Urinary bladder (tissue), 4 donors: Measurements from ENCODE around the gene AGPAT3. TPM values are rescaled to one million over a fixed set of nuclear protein-coding genes. Genes with fewer than 3 reads are reported as not detected.

Experiments
- DNase-seq: peaks from one replicate; pipeline ENCODE4 v3.0.0-alpha.2; 2015; ENCODE audit errors: extremely low spot score
- H3K27ac ChIP-seq: one replicate; pipeline ENCODE4 v1.5.1; 2013; ENCODE audit warnings: low read depth, mild to moderate bottlenecking, moderate library complexity
- H3K36me3 ChIP-seq: one replicate; pipeline ENCODE4 v1.6.1; 2013; ENCODE audit warnings: mild to moderate bottlenecking, moderate library complexity; ENCODE audit not compliant: insufficient read depth
- H3K4me1 ChIP-seq: one replicate; pipeline ENCODE4 v1.6.1; 2013; ENCODE audit warnings: mild to moderate bottlenecking, moderate library complexity; ENCODE audit not compliant: insufficient read depth
- H3K4me3 ChIP-seq: one replicate; pipeline ENCODE4 v1.5.1; 2013; ENCODE audit warnings: low read depth, low read length
- WGBS: extraction: QIAGEN DNeasy Blood & Tissue Kit; methylation state at CpG from one replicate; pipeline ENCODE4 v1.1.7; 2013; 5-methylcytosine and 5-hydroxymethylcytosine counted together
- polyA plus RNA-seq: library from polyadenylated mRNA; stranded (reverse); fragments of 200-250 nt; gene quantifications from one replicate; pipeline ENCODE4 v1.2.3, GENCODE V29; 2013
- total RNA-seq: library from RNA; depleted of rRNA; stranded (reverse); fragments of >200 nt; gene quantifications from one replicate; pipeline ENCODE4 v1.2.3, GENCODE V29; 2014
- donor health status: healthy with polysubstance abuse.
- donor health status: healthy.

Gene AGPAT3
- total and polyA plus RNA-seq, 2 donors = 19.5 to 25.1 TPM

DNA sequence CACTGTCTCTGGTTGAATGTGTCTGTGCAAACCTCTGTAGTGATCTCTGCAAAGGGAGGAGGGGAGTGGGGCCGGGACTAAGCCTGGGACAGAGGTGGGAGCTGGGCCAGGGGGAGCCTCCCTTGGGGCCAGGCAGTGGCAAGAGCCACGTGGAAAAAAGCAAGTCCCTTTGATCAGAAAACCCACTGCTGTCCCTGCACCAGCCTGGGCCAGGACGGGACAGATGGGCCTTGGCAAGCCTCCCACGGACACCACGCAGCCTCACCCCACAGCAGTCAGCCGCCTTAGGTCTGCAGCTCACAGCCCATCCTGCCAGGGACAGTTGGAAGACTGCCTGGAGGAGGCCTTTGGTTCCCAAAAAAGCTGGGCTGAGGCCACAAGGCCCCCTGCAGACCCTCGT is 135.3 kb downstream of the AGPAT3 start:
- no peaks in the 10 kb centered on the region for H3K36me3 ChIP-seq
- 23% methylated on average over 7 of the region's 7 CpGs for whole genome bisulfite sequencing
- DNase-seq = no peak
- no peaks in the 10 kb centered on the region for H3K4me1 ChIP-seq
- no peak overlapping the region for H3K4me3 ChIP-seq
- H3K27ac ChIP-seq = no peak overlapping the region

DNA sequence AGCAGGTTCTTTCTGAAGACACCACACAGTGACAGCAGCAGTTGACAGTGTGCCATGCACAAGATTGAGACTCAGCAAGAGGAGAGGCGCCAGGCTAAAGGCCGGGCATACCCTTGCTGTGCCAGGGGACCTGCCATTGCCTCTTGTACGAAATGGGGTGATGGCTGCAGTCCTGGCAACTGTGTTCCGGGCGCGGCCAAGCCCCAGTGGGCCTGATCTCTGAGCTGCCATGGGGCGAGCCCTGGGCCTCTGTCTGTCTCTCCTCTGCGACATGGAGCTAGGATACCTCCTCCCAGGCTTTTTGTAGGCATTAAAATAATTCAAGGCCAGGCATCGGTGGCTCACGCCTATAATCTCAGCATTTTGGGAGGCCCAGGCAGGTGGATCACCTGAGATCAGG is 137.5 kb downstream of the AGPAT3 start:
- no peak overlapping the region for H3K27ac ChIP-seq
- H3K4me1 ChIP-seq = no peaks in the 10 kb centered on the region
- no peak for DNase-seq
- H3K36me3 ChIP-seq = no peaks in the 10 kb centered on the region
- no peak overlapping the region for H3K4me3 ChIP-seq
- WGBS = 92% methylated on average over 10 of the region's 10 CpGs

DNA sequence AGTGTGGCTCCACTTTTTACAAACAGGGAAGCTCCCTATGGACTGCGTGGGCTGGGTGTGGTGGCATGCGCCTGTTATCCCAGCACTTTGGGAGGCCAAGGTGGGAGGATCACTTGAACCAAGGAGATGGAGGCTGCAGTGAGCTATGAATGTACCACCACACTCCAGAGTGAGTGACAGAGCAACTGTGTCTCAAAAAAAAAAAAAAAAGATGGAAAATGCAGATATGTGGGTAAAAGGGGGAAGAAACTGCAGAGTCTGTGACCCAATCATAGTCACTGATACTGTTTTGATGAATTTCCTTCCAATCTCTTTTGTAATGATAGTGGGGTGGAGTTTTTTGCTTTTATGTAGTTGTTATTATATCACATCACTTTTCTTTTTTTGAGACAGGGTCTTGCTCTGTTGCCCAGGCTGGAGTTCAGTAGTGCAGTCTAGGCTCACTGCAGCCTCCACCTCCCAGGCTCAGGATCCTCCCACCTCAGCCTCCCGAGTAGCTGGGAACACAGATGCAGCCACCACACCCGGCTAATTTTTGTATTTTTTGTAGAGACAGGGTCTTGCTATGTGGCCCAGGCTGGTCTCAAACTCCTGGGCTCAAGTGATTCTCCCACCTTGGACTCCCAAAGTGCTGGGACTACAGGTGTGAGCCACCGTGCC is 138.4 kb downstream of the AGPAT3 start:
- WGBS = 80% methylated on average over 5 of the region's 5 CpGs
- no peak for DNase-seq
- Histone ChIP-seq H3K27ac (no peak overlapping the region), H3K4me3 (no peak overlapping the region), H3K36me3 (no peaks in the 10 kb centered on the region), H3K4me1 (no peaks in the 10 kb centered on the region)

DNA sequence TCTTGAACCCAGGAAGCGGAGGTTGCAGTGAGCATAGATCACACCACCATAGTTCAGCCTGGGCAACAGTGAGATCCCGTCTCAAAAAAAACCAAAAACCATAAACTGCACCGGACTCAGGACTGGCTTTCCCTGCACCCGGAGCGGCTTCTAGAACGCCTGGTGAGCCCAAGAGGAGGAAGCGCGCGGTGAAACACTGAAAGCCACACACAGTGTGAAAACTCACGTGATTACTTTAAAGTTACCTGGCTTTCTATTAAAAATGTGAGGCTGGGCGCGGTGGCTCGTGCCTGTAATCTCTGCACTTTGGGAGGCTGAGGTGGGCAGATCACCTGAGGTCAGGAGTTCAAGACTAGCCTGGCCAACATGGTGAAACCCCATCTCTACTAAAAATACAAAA is 140.0 kb downstream of the AGPAT3 start:
- H3K27ac ChIP-seq = no peak overlapping the region
- H3K36me3 ChIP-seq = no peaks in the 10 kb centered on the region
- DNase-seq = no peak
- H3K4me1 ChIP-seq = no peaks in the 10 kb centered on the region
- H3K4me3 ChIP-seq = no peak overlapping the region
- 92% methylated on average over 13 of the region's 13 CpGs for WGBS

DNA sequence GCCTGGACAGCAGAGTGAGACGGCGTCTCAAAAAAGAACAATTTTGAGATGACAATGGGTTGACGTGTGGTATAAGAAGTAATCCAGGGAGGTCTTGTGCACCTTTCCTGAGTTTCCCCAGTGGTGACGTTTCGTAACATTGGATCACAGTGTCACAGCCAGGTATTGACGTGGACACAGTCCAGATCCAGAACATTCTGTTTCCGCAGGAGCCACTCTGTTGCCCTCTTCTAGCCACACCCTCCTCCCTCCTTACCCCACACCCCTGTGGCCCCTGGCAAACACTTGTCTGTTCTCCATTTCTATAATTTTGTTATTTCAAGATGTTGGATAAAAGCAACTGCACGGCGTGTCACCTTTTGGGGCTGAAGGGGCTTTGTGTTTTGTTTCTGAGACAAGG is 140.6 kb downstream of the AGPAT3 start:
- no peak overlapping the region for H3K4me3 ChIP-seq
- DNase-seq = no peak
- WGBS = 89% methylated on average over 9 of the region's 9 CpGs
- H3K36me3 ChIP-seq = no peaks in the 10 kb centered on the region
- H3K4me1 ChIP-seq = no peaks in the 10 kb centered on the region
- no peak overlapping the region for H3K27ac ChIP-seq

DNA sequence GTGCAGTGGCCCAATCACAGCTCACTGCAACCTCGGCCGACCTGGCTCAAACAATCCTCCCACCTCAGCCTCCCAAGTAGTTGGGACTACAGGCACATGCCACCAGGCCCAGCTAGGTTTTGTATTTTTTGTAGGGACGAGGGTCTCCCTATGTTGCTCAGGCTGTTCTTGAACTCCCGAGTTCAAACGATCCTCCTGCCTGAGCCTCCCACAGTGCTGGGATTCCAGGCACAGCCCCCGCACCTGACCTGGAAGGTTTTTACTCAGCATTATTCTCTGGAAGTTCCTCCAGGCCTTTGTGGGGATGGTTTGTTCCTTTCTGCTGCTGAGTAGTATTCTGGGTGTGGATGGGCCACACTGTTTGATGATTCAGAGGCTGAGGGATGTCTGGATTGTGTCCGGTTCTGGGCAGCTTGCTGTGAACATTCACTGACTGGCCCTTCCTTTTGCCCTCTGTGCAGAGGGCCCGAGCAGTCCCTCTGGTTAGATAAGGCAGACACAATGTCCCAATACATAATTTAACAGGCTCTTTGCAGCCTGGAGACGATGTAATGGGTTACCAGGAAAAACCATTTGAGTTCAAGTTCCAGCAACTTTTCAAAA is 141.1 kb downstream of the AGPAT3 start:
- no peak for DNase-seq
- H3K4me1 ChIP-seq = no peaks in the 10 kb centered on the region
- whole genome bisulfite sequencing = 64% methylated on average over 9 of the region's 9 CpGs
- H3K27ac ChIP-seq = no peak overlapping the region
- H3K36me3 ChIP-seq = no peaks in the 10 kb centered on the region
- no peak overlapping the region for H3K4me3 ChIP-seq

DNA sequence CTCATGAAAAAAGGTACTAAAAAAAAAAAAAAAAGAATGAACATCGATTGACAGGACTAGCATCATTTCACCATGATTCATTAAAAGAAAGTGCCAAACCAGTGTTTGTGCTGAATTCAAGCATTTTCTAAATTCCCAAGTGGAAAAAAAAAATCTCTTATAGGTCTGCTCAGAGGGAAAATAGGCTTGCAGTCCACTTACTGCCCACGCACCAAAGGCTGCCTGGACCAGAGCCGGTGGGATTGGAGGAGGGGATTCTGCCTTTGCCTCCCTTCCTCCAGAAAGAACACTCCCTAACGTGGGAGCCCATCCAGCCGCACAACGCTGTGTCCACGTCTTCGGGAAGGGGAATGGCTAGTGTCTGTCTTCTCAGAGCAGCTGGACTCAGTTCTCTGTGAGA is 141.6 kb downstream of the AGPAT3 start:
- Histone ChIP-seq H3K27ac (no peak overlapping the region), H3K4me1 (no peaks in the 10 kb centered on the region), H3K36me3 (no peaks in the 10 kb centered on the region), H3K4me3 (no peak overlapping the region)
- no peak for DNase-seq
- 71% methylated on average over 8 of the region's 8 CpGs for WGBS

DNA sequence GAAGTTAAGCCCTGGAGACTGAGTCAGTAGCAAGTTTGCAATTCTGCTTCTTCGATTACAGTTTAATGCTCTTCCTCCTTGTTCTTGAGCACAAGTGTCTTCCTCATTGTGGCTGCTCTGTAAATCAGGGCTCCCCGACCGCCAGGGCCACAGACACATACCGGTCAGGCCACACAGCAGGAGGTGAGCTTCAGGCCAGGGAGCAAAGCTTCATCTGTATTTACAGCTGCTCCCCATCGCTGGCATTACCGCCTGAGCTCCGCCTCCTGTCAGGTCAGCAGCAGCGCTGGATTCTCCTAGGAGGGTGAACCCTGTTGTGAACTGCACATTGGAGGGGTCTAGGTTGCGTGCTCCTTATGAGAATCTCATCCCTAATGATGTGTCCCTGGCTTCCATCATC is 145.4 kb downstream of the AGPAT3 start:
- WGBS = 67% methylated on average over 9 of the region's 9 CpGs
- H3K4me1 ChIP-seq = no peaks in the 10 kb centered on the region
- no peaks in the 10 kb centered on the region for H3K36me3 ChIP-seq
- H3K4me3 ChIP-seq = no peak overlapping the region
- DNase-seq = no peak
- no peak overlapping the region for H3K27ac ChIP-seq

DNA sequence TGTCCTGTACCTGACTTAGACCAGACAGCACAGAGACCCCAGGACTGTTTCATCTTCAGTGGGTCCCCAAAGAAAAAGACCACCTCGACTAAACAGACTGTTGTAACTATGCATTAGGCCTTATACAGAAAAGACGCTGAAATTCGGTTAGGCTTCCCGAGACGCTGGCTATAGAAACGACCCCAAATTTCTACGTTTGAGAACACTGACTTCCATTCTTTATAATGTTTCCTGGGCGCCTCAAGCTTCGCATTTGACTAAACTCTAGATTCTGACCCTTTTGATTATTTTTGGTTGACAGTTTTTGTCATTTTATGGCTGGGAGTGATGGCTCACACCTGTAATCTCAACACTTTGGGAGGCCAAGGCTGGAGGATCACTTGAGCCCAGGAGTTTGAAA is 146.1 kb downstream of the AGPAT3 start:
- Histone ChIP-seq H3K27ac (no peak overlapping the region), H3K36me3 (no peaks in the 10 kb centered on the region), H3K4me3 (peak overlapping the region; percentile 99), H3K4me1 (no peaks in the 10 kb centered on the region)
- no peak for DNase-seq
- 69% methylated on average over 9 of the region's 9 CpGs for WGBS

DNA sequence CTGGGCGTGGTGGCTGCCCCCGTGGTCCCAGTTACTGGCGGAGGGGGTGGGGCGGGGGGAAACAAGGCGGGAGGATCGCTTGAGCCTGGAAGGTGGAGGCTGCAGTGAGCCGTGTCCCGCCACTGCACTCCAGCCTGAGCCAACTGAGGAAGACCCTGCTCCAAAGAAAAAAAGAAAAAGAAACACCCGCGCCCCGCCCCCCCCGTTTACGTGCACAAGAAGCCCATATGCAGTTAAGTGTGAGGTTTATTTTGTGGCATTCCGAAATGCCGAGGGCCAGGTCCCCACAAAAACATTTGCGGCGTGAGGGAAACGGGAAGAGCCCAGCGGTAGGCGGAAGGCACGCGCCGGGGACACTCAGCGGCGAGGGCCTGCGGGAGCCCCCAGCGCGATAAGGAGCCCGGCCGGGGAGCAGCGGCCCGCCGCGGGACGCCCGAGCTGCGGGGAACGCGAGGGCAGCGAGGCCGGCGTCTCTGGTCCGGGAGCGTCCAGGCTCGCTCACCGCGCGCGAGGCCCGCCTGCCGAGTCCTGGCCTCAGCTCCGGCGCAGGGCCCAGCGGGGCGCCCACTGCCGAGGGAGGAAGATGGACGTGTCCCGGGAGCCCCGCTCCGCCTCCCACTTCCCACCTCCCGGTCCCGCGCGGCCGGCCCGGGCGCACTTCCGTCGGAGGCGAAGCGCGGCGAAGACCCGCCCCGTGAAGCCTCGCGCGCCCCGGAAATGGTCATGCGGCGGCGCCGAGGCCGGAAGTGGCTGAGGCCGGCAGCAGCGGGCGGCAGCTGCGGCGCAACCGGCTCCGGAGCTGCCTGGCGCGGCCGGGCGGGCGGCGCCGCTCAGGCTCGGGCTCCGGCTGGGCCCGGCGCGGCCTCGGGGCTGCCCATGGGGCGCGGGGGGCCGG is 146.8 kb downstream of the AGPAT3 start, which contains the start of gene TRAPPC10:
Gene TRAPPC10 (plus strand): TSS at position 731 of the 895 bp plus-strand sequence. CDS start 185 bp downstream, outside the sequence.
- Histone ChIP-seq H3K4me1 (no peaks in the 10 kb centered on the region), H3K27ac (peak within 1 kb of the TSS; percentile 77), H3K36me3 (no peaks in the 10 kb centered on the region), H3K4me3 (peak within 1 kb of the TSS; percentile 99)
- DNase-seq = peak; percentile 39
- WGBS = under 1% methylated on average over 107 of the region's 107 CpGs

DNA sequence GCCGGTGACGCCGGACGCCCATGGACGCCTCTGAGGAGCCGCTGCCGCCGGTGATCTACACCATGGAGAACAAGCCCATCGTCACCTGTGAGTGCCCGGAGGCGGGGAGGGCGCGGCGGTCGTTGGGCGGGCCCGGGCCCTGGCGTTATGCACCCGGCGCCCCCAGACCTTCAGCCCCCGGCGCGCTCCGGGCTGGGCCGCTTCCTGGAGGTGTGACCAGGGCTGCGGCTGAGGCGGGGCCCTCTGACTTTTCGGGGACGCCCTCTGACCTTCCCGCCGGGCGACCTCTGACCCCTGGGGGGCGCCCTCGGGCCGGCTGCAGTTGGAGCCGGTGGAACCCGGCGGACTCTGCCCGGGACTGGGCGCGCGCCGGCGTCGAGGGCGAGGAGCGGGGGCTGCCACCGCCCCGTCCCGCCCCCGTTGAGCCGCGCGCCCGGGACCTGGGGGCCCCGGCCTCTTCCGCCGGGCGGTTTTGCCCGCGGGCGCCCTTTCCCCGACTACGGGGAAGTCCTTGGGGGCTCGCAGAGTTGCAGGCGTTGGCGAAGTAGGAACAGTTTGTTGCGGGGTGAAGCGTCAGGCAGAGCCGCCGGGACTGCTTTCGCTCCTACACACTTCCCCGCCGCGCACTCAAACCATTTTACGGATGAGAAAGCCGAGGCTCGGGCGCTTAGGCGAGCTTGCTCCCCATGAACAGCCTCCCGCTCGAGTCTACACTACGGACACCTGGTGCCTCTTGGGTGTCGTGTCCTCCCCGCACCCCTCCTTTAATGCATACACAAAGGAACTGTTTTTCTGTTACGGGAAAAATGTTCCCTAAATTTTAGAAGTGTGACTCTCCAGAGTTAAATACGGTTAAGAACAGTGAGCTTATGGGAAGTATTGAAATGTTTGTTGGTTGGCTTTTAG is 147.7 kb downstream of the AGPAT3 start:
- H3K4me3 ChIP-seq = peak overlapping the region; percentile 99
- H3K27ac ChIP-seq = peak overlapping the region; percentile 77
- no peak for DNase-seq
- H3K4me1 ChIP-seq = no peaks in the 10 kb centered on the region
- WGBS = under 1% methylated on average over 87 of the region's 87 CpGs
- H3K36me3 ChIP-seq = no peaks in the 10 kb centered on the region

DNA sequence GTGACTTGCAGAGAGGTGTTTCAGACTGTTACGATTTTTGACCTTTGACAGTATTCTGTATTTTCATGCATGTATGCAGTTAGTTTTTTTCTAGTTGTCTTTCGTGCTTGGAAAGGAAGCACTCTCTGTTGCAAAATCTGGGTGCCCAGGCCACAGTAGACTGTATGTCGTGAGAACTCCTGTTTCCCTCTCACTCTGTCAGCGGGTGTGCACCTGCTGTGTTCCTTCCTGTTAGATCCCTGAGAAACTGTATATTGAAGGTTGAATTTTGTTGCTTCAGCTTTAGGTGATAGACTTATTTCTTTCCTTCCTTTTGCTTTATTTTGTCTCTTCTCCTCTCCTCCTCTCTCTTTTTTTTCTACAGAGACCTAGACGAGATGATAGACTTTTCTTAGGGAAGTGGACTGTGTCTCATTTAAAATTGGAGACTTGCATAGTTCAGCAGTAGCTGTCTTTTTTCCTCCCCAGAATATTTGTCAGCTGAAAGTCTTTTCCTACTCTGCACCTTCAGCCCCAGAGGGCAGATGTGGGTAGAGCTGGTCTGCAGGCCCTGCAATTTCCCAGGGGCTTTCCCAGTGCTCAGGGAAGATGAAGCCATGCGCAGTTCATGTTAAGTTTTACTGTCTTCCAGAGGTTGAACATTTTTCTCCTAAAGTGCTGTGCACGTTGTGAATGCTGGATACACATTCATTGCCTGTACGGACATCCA is 148.5 kb downstream of the AGPAT3 start:
- H3K27ac ChIP-seq = no peak overlapping the region
- WGBS = 29% methylated on average over 8 of the region's 8 CpGs
- H3K36me3 ChIP-seq = no peaks in the 10 kb centered on the region
- peak overlapping the region; percentile 99 for H3K4me3 ChIP-seq
- DNase-seq = no peak
- no peaks in the 10 kb centered on the region for H3K4me1 ChIP-seq
